ENCODE results near the gene ACTG1. TPM values are rescaled to one million over a fixed set of nuclear protein-coding genes. Genes with fewer than 3 reads are reported as not detected.

Gene ACTG1
- polyA plus RNA-seq, 1 of the 3 experiments (the other 2 are of a cell fraction), result 7,871 TPM

DNA sequence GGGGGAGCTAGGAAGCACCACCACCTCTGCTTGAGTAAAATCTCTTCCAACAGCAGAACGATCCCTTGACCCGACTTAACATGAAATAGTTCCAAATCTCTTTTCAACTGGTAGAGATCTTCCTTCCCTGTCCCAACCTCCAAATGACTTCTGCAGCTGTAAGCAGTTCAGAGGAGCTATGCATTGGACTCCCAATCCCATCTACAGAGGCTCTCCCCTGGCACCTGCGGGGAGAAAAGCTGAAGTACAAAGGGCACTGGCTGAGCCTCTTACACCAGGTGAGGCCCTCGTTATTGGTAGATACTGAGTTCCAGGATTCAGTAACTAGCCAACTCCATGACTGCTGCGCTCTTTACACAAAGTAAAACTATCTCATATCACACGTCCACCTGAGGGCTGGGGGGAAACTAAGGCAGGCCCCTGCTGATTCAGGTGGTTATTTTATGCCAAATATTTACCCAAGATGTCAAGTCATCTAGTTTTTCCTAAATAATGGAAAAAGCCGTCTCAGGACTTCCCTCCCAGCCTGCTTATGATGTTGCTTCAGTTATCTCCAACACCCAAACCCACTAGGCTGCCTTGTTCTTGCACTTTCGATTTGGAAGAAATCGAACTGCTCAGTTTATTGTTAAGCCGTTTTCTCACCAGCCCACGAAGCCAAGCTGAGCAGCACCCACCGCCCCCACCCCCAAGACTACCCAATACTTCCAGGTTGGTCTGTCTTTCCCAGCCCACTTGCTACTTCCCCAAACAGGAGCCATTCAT, 3.2 kb downstream of the ACTG1 start:
- Histone ChIP-seq H3K4me3 (ENCODE audit: low read depth in 2 of 2, low read length in 1 of 2) (peak overlapping the region; percentile 70 to 91), H3K36me3 (replicated peaks in 1 of 2; ENCODE audit: control insufficient read depth in 1 of 2, insufficient read depth in 2 of 2, low read length in 1 of 2) (peaks cover 32 to 42% of the 10 kb centered on the region in 2 experiments), H4K20me1 (ENCODE audit: insufficient read depth) (peaks cover 64% of the 10 kb centered on the region), H3K27ac (ENCODE audit: low read depth in 2 of 2, low read length in 1 of 2) (peak overlapping the region in 1 of 2 experiments; percentile 42; a peak in 2 of 4 replicates), H3F3A (replicated peaks; ENCODE audit: insufficient read depth) (peaks cover 88% of the 10 kb centered on the region), H2AFZ (ENCODE audit: low read depth) (no peak overlapping the region), H3K9ac (peak overlapping the region; percentile 81), H3K4me2 (peak overlapping the region; percentile 93), H3K9me2 (no peaks in the 10 kb centered on the region), H3K27me3 (ENCODE audit: insufficient read depth) (no peaks in the 10 kb centered on the region), H3K4me1 (ENCODE audit: control insufficient read depth in 1 of 2, insufficient read depth in 2 of 2, low read depth in 1 of 2, low read length in 1 of 2) (peaks cover 0 to 37% of the 10 kb centered on the region in 2 experiments; a peak in 1 of 4 replicates), H3K79me2 (ENCODE audit: insufficient read depth) (peaks cover 61% of the 10 kb centered on the region), H3K9me3 (no peaks in the 10 kb centered on the region)
- no peak for DNase-seq
- whole genome bisulfite sequencing (ENCODE audit: low lambda C conversion rate), result 54% methylated on average over 12 of the region's 12 CpGs
- ChIA-PET CTCF (interaction anchor here (0.9 to 3.7 kb wide), 10 partner anchors 9 to 377 kb away, joined by 3 to 15 read pairs (median 5); no protein-coding TSS in a partner anchor), POLR2A (interaction anchor here (0.9 to 1.6 kb wide), 4 partner anchors 9 to 37 kb away, joined by 3 to 4 read pairs (median 3); no protein-coding TSS in a partner anchor)
- TF ChIP-seq POLR2AphosphoS5 (IDR thresholded peaks at IDR 0.05; ENCODE audit: low read depth, low read length) (peak; percentile 71; the same call in 1 of the 2 replicates), SIN3A (IDR thresholded peaks at IDR 0.05; ENCODE audit: borderline replicate concordance, low read depth, low read length) (0 out of 2 replicates have a peak, but pooled peaks have one; percentile 6), FOXJ3 (CRISPR knock-in tag; IDR thresholded peaks at IDR 0.05) (no peak), FOSL2 (IDR thresholded peaks at IDR 0.05; ENCODE audit: borderline replicate concordance, low read depth) (peak; percentile 14; the same call in 1 of the 2 replicates)

GRCh38 chr17:81508639-81509206, 3.9 kb downstream of the ACTG1 start:
- Histone ChIP-seq H3K27ac (ENCODE audit: low read depth in 2 of 2, low read length in 1 of 2) (peak overlapping the region in 1 of 2 experiments; percentile 42; a peak in 1 of 4 replicates), H3K4me3 (ENCODE audit: low read depth in 2 of 2, low read length in 1 of 2) (peak overlapping the region; percentile 70 to 91; a peak in 3 of 4 replicates), H4K20me1 (ENCODE audit: insufficient read depth) (peaks cover 64% of the 10 kb centered on the region), H3K36me3 (replicated peaks in 1 of 2; ENCODE audit: control insufficient read depth in 1 of 2, insufficient read depth in 2 of 2, low read length in 1 of 2) (peaks cover 32 to 42% of the 10 kb centered on the region in 2 experiments), H3K27me3 (ENCODE audit: insufficient read depth) (no peaks in the 10 kb centered on the region), H3K4me2 (peak overlapping the region; percentile 93), H3F3A (replicated peaks; ENCODE audit: insufficient read depth) (peaks cover 87% of the 10 kb centered on the region), H3K4me1 (ENCODE audit: control insufficient read depth in 1 of 2, insufficient read depth in 2 of 2, low read depth in 1 of 2, low read length in 1 of 2) (peaks cover 0 to 34% of the 10 kb centered on the region in 2 experiments; a peak in 1 of 4 replicates), H3K79me2 (ENCODE audit: insufficient read depth) (peaks cover 55% of the 10 kb centered on the region), H2AFZ (ENCODE audit: low read depth) (no peak overlapping the region), H3K9me2 (no peaks in the 10 kb centered on the region), H3K9me3 (no peaks in the 10 kb centered on the region), H3K9ac (peak overlapping the region; percentile 81; the same call in 1 of the 2 replicates)
- ChIA-PET POLR2A (interaction anchor here (0.6 to 1.6 kb wide), 5 partner anchors 8 to 60 kb away, joined by 3 to 4 read pairs (median 3); no protein-coding TSS in a partner anchor), CTCF (interaction anchor here (0.6 to 3.7 kb wide), 9 partner anchors 10 to 256 kb away, joined by 3 to 15 read pairs (median 5); no protein-coding TSS in a partner anchor)
- no peak for DNase-seq
- 84% methylated on average over 10 of the region's 10 CpGs for WGBS (ENCODE audit: low lambda C conversion rate)
- no peak for TF ChIP-seq NRF1 (IDR thresholded peaks at IDR 0.05; ENCODE audit: low read depth, low read length)
- TF ChIP-seq RCOR1 (IDR thresholded peaks at IDR 0.05; ENCODE audit: low read length), result no peak
- no peak for TF ChIP-seq NFIC (IDR thresholded peaks at IDR 0.05; ENCODE audit: borderline replicate concordance)
- TF ChIP-seq PBX3 (IDR thresholded peaks at IDR 0.05), result peak; percentile 40; the same call in 1 of the 2 replicates
- TF ChIP-seq MEF2A (IDR thresholded peaks at IDR 0.05; ENCODE audit: borderline replicate concordance, low read depth), result no peak
- TF ChIP-seq EP300 (IDR thresholded peaks at IDR 0.05; ENCODE audit: borderline replicate concordance in 1 of 2, low read depth in 1 of 2, low read length in 1 of 2), result no peak; a peak in 1 of 4 replicates
- no peak for TF ChIP-seq FOXJ3 (CRISPR knock-in tag; IDR thresholded peaks at IDR 0.05)
- TF ChIP-seq JUND (IDR thresholded peaks at IDR 0.05), result peak; percentile 18; the same call in 1 of the 2 replicates
- no peak for TF ChIP-seq MAX (IDR thresholded peaks at IDR 0.05; ENCODE audit: low read depth)
- TF ChIP-seq USF2 (IDR thresholded peaks at IDR 0.05; ENCODE audit: borderline replicate concordance, low read depth, low read length), result no peak
- no peak for TF ChIP-seq CTCF (IDR thresholded peaks at IDR 0.05)
- TF ChIP-seq ZBTB33 (IDR thresholded peaks at IDR 0.05; ENCODE audit: borderline replicate concordance, low read depth), result peak; percentile 6; the same call in 1 of the 2 replicates
- TF ChIP-seq RFX5 (IDR thresholded peaks at IDR 0.05; ENCODE audit: low read length), result no peak
- peak; percentile 6; the same call in 1 of the 2 replicates for TF ChIP-seq POLR2AphosphoS5 (IDR thresholded peaks at IDR 0.05; ENCODE audit: low read depth, low read length)
- TF ChIP-seq SMC3 (IDR thresholded peaks at IDR 0.05; ENCODE audit: low read depth, low read length), result no peak
- no peak for TF ChIP-seq FOSL2 (IDR thresholded peaks at IDR 0.05; ENCODE audit: borderline replicate concordance, low read depth)
- TF ChIP-seq RAD21 (IDR thresholded peaks at IDR 0.05; ENCODE audit: low read length), result no peak

All from SK-N-SH (cell line).